Esophagus squamous epithelium (tissue), 5 donors: ENCODE measurements around the gene GZMB. TPM values are rescaled to one million over a fixed set of nuclear protein-coding genes. Genes with fewer than 3 reads are reported as not detected.

Experiments used
- DNase-seq: peaks from one replicate; lab custom pipeline; 2025; lab: John Stamatoyannopoulos, UW
- H3K27ac ChIP-seq, 4 donors: fragments of 200-600 bp; sonication (generic); one replicate each; pipeline ENCODE4 v1.5.1; 2016 to 2019; ENCODE audit warnings: mild to moderate bottlenecking in 1 of 4
- H3K27me3 ChIP-seq, 4 donors: fragments of 200-600 bp; sonication (generic); 1 replicate in 3 of 4; 2 replicates in 1 of 4; pipeline versions ENCODE4 v1.5.1 to v1.6.0; 2017 to 2021; ENCODE audit warnings: antibody characterized with exemption in 1 of 4
- H3K36me3 ChIP-seq, 3 donors: fragments of 200-600 bp; sonication (generic); one replicate each; pipeline ENCODE4 v1.5.1; 2016 to 2019
- H3K4me1 ChIP-seq, 3 donors: fragments of 200-600 bp; sonication (generic); one replicate each; pipeline ENCODE4 v1.5.1; 2017 to 2019
- H3K4me3 ChIP-seq, 4 donors: fragments of 200-600 bp; sonication (generic); 1 replicate in 3 of 4; 2 replicates in 1 of 4; pipeline ENCODE4 v1.5.1; 2016 to 2019; ENCODE audit warnings: mild to moderate bottlenecking in 2 of 4, moderate library complexity in 1 of 4
- H3K9me3 ChIP-seq, 3 donors: fragments of 200-600 bp; sonication (generic); one replicate each; pipeline ENCODE4 v1.5.1; 2016 to 2019
- CTCF ChIP-seq, 6 experiments: fragments of 450-650 bp in 4 of 6; fragments of 200-600 bp in 2 of 6; sonication (generic) in 2 of 6; IDR thresholded peaks; one replicate each; pipeline ENCODE4 v1.5.1; 2016 to 2019; ENCODE audit warnings: antibody characterized with exemption in 6 of 6, mild to moderate bottlenecking in 4 of 6, moderate library complexity in 4 of 6
- POLR2A ChIP-seq, 4 donors: fragments of 450-650 bp; IDR thresholded peaks; one replicate each; pipeline ENCODE4 v1.6.1; 2017; ENCODE audit warnings: antibody characterized with exemption in 4 of 4, mild to moderate bottlenecking in 4 of 4, moderate library complexity in 3 of 4
- WGBS, 2 donors: methylation state at CpG; one replicate each; pipeline ENCODE4 v1.1.5; 2018; 5-methylcytosine and 5-hydroxymethylcytosine counted together
- intact Hi-C: fragments of 100-400 bp; cut with DNase I; formaldehyde crosslinking; loops from one replicate; pipeline ENCODE4 v1.15.0; 2022
- total RNA-seq, 4 donors: library from RNA; depleted of rRNA; stranded (reverse); fragments of >200 nt; gene quantifications; one replicate each; pipeline ENCODE4 v1.1.0, GENCODE V29; 2016
- donor health status: DM: yes; HTN: yes; CAD: no.

GZMB gene
- 1 to 10 TPM in 3 of 4 donors, under 1 TPM in 1; 0.99 to 8.5 (median 6.1) TPM for total RNA-seq

DNA sequence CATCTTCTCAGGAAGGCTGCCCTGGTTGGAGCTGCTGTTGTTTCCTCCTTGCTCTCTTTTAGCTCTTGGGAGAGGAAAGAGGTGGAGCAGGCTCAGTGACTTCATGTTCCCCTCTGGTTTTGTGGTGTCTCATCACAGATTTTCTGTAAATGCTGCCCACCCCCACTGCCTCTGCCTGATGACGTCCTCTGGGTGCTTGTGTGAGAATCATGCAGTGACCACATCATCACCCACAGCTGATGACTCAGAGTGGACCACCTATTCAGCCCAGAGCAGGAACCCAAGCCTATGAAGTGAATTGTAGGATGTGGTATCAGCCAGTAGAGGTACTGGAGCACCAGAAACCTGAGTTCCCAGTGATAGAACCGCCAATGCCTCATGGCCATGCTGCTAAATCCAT is at the start of gene GZMB:
TSS of gene GZMB (minus strand) at position 33 of the 400 bp plus-strand sequence. CDS start at position 3, 30 bp downstream.
- intact Hi-C loops: no loop called here
- DNase-seq: no peak
- peak within 1 kb of the TSS in 1 of 4 donors; percentile 44 for H3K27ac ChIP-seq
- peaks cover 0 to 14% (median 5%) of the 10 kb centered on the region in 3 donors for H3K4me1 ChIP-seq
- no peak for TF ChIP-seq CTCF (IDR thresholded peaks at IDR 0.05)
- TF ChIP-seq POLR2A (IDR thresholded peaks at IDR 0.05): no peak
- peak within 1 kb of the TSS in 1 of 4 donors; percentile 13 for H3K4me3 ChIP-seq
- 67 to 71% methylated on average over 1 of the region's 2 CpGs for WGBS, 2 donors
- no peaks in the 10 kb centered on the region for H3K36me3 ChIP-seq
- H3K27me3 ChIP-seq: peaks cover 0 to 12% (median 0%) of the 10 kb centered on the region in 4 donors
- no peaks in the 10 kb centered on the region for H3K9me3 ChIP-seq

DNA sequence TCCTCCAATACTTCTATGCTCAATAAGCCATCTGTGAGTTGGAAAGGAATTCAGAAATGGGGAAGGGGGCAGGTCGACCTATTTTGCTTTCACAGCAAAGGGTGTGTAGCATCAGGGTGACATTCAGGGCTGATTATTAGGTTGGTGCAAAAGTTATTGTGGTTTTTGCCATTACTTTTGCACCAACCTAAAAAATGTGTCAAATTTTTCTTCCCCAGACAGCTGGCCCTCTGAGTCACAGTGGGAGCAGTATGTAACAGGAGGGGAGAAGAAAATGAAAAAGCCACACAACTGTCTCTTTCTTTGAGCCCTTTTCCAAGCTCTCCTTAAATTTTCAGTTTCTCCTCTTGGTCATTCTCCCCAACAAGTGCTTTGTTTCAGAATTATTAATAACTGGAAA is 47.1 kb upstream of the GZMB start:
- TF ChIP-seq POLR2A (IDR thresholded peaks at IDR 0.05): no peak
- no peak for TF ChIP-seq CTCF (IDR thresholded peaks at IDR 0.05)
- H3K36me3 ChIP-seq: no peaks in the 10 kb centered on the region
- 30 to 60% methylated on average over 1 of the region's 1 CpG for WGBS, 2 donors
- H3K27me3 ChIP-seq: no peaks in the 10 kb centered on the region
- intact Hi-C loops: no loop called here
- H3K4me3 ChIP-seq: no peak overlapping the region
- H3K4me1 ChIP-seq: peaks cover 0 to 37% (median 14%) of the 10 kb centered on the region in 3 donors
- no peaks in the 10 kb centered on the region for H3K9me3 ChIP-seq
- no peak overlapping the region for H3K27ac ChIP-seq
- no peak for DNase-seq

DNA sequence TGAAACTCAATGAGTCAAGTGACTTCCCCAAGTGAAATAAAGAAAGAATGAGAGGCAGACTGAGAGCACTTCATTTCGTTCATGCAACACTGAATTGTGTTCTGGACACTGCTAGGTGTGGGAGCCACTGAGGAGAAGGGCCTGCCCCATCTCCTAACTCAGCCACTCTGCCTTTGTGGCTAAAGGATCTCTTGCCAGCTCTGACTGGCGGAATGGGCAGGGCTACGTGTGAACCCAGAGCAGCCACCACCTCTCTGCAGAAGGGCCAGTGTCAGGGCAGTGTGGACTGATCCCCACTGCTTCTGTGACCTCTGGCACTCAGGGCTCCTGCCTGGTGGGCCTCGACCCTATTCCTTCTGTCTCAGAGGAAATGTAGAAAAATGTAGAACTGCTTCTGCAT is 46.5 kb upstream of the GZMB start:
- H3K9me3 ChIP-seq: no peaks in the 10 kb centered on the region
- no peak for TF ChIP-seq CTCF (IDR thresholded peaks at IDR 0.05)
- TF ChIP-seq POLR2A (IDR thresholded peaks at IDR 0.05): no peak
- no peak for DNase-seq
- intact Hi-C loops: no loop called here
- H3K27me3 ChIP-seq: no peaks in the 10 kb centered on the region
- H3K4me3 ChIP-seq: no peak overlapping the region
- peaks cover 0 to 37% (median 14%) of the 10 kb centered on the region in 3 donors for H3K4me1 ChIP-seq
- H3K36me3 ChIP-seq: no peaks in the 10 kb centered on the region
- WGBS, 2 donors: 67 to 69% methylated on average over 3 to 4 of the region's 4 CpGs
- no peak overlapping the region for H3K27ac ChIP-seq

- no peak for DNase-seq
- Histone ChIP-seq H3K36me3 (no peaks in the 10 kb centered on the region), H3K9me3 (no peaks in the 10 kb centered on the region), H3K27ac (peak overlapping the region in 1 of 4 donors; percentile 40), H3K4me3 (no peak overlapping the region), H3K27me3 (peaks cover 0 to 3% (median 0%) of the 10 kb centered on the region in 4 donors), H3K4me1 (peaks cover 0 to 40% (median 17%) of the 10 kb centered on the region in 3 donors)
- 42 to 61% methylated on average over 12 of the region's 12 CpGs for WGBS, 2 donors
- no peak for TF ChIP-seq POLR2A (IDR thresholded peaks at IDR 0.05)
- TF ChIP-seq CTCF (IDR thresholded peaks at IDR 0.05): no peak
- intact Hi-C loops: loop anchor here (10.0 kb wide), 1 partner anchor 75 kb away; the partner anchor contains the start of gene GZMH
These were observed 45.4 kb upstream of the GZMB start for GRCh38 chr14:24679248-24679961.

GRCh38 chr14:24678801-24679247 is 44.8 kb upstream of the GZMB start:
- no peak for TF ChIP-seq POLR2A (IDR thresholded peaks at IDR 0.05)
- peak; percentile 89 to 96 (median 92) for TF ChIP-seq CTCF (IDR thresholded peaks at IDR 0.05)
- DNase-seq: peak; percentile 39
- 4% methylated on average over 11 of the region's 11 CpGs for WGBS, 2 donors
- peaks cover 0 to 46% (median 23%) of the 10 kb centered on the region in 3 donors for H3K4me1 ChIP-seq
- intact Hi-C loops: loop anchor here (10.0 kb wide), 1 partner anchor 74 kb away; the partner anchor contains the start of gene GZMH
- no peaks in the 10 kb centered on the region for H3K9me3 ChIP-seq
- H3K27me3 ChIP-seq: peaks cover 0 to 8% (median 0%) of the 10 kb centered on the region in 4 donors
- H3K27ac ChIP-seq: no peak overlapping the region
- H3K36me3 ChIP-seq: no peaks in the 10 kb centered on the region
- peak overlapping the region in 3 of 4 donors; percentile 16 to 59 (median 33) for H3K4me3 ChIP-seq
